PC-3 (cell line): Measurements from ENCODE around the gene PARD6B.

Experiments
- EZH2phosphoT487 ChIP-seq: fragments of 300-600 bp; sonication (generic); IDR thresholded peaks from 2 replicates; pipeline ENCODE4 v1.6.1; 2018; ENCODE audit warnings: mild to moderate bottlenecking, antibody characterized with exemption, low read length, borderline replicate concordance
- TF ChIP-seq, protein P1 (sequence below): fragments of 300-600 bp; sonication (generic); conservative IDR thresholded peaks from 2 replicates; pipeline ENCODE4 v1.5.1; 2017; ENCODE audit warnings: antibody characterized with exemption, low read depth, mild to moderate bottlenecking, low read length

DNA sequence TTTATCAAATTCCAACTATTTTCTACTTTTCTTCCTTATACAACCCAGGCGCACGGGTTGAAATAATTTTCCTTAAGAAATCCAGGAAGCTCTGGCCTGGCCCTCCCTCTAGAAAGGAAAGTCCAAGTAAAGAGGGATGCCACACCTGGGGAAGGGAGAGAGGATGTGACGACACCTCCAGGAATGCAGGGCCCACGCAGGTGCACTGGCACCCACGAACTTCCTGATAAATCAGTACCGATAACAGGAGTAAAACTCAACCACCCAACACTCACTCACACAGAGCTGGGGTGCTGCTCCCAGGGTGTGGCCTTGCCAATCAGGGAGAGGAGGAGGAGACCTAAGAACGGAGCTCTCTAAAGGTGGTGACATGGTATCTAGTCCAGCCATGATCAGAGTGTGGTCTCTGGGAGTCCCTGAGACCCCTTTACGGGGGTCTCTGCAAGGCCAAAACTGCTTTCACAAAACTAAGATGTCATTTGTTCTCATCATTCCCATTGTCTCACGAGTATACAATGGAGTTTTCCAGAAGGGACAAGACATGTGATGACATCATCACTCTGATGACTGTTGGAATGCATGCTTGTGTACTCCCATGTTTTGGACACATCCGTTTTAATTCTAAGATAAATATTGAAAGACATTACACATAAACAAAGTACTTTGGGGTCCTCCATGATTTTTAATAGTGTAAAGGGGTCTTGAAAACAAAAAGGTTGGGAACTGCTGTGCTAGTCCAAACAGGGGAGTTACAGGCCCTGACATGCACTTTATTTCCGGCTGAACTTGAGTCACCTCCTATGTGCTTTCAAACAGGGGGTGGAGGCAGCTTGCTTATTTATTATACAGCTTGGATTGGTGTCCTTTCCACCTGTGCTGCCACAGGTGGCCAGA, 2.2 kb upstream of the PARD6B start:
- TF ChIP-seq, protein P1, sequence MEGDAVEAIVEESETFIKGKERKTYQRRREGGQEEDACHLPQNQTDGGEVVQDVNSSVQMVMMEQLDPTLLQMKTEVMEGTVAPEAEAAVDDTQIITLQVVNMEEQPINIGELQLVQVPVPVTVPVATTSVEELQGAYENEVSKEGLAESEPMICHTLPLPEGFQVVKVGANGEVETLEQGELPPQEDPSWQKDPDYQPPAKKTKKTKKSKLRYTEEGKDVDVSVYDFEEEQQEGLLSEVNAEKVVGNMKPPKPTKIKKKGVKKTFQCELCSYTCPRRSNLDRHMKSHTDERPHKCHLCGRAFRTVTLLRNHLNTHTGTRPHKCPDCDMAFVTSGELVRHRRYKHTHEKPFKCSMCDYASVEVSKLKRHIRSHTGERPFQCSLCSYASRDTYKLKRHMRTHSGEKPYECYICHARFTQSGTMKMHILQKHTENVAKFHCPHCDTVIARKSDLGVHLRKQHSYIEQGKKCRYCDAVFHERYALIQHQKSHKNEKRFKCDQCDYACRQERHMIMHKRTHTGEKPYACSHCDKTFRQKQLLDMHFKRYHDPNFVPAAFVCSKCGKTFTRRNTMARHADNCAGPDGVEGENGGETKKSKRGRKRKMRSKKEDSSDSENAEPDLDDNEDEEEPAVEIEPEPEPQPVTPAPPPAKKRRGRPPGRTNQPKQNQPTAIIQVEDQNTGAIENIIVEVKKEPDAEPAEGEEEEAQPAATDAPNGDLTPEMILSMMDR: no peak
- TF ChIP-seq EZH2phosphoT487: no peak
